SK-N-SH treated with all-trans-retinoic acid at 6 μM for 48 hours (cell line): ENCODE measurements around the gene YPEL2.
A peak's percentile ranks its signal among the peaks of the same experiment; 100 is the strongest.

Experiments used
- ATAC-seq: fragments of 200-7000 bp; cut with Tn5 transposase; 3 replicates; pipeline ENCODE4 v1.9.1; 2020; ENCODE audit warnings: mild to moderate bottlenecking, moderate library complexity
- ARNTL ChIP-seq: fragments of 450-650 bp; formaldehyde crosslinking; IDR thresholded peaks from 2 replicates; pipeline ENCODE4 v1.5.0; 2020; ENCODE audit warnings: low read depth, mild to moderate bottlenecking, moderate library complexity, borderline replicate concordance
- BACH2 ChIP-seq: fragments of 250-450 bp; sonication (Bioruptor Pico); IDR thresholded peaks from 2 replicates; pipeline ENCODE4 v1.9.0; 2021; ENCODE audit warnings: mild to moderate bottlenecking, borderline replicate concordance
- CSDC2 ChIP-seq: fragments of 250-450 bp; sonication (Bioruptor Pico); IDR thresholded peaks from 2 replicates; pipeline ENCODE4 v1.5.0; 2020; ENCODE audit warnings: mild to moderate bottlenecking, moderate library complexity
- ESRRG ChIP-seq: fragments of 250-450 bp; sonication (Bioruptor Pico); IDR thresholded peaks from 2 replicates; pipeline ENCODE4 v1.6.1; 2021; ENCODE audit warnings: mild to moderate bottlenecking
- GLIS3 ChIP-seq: fragments of 250-450 bp; sonication (Bioruptor Pico); IDR thresholded peaks from 2 replicates; pipeline ENCODE4 v1.5.0; 2020; ENCODE audit warnings: mild to moderate bottlenecking, moderate library complexity
- OSR1 ChIP-seq: fragments of 250-450 bp; sonication (Bioruptor Pico); IDR thresholded peaks from 2 replicates; pipeline ENCODE4 v1.8.0; 2022; ENCODE audit warnings: moderate library complexity, mild to moderate bottlenecking, inconsistent platforms
- PPARA ChIP-seq: fragments of 250-450 bp; sonication (Bioruptor Pico); IDR thresholded peaks from 2 replicates; pipeline ENCODE4 v1.5.0; 2020; ENCODE audit warnings: mild to moderate bottlenecking, borderline replicate concordance
- RARB ChIP-seq: fragments of 250-450 bp; sonication (Bioruptor Pico); IDR thresholded peaks from 2 replicates; pipeline ENCODE4 v1.8.0; 2021; ENCODE audit warnings: mild to moderate bottlenecking, moderate library complexity
- SNAI2 ChIP-seq: fragments of 250-450 bp; sonication (Bioruptor Pico); IDR thresholded peaks from 2 replicates; pipeline ENCODE4 v1.5.0; 2020; ENCODE audit warnings: mild to moderate bottlenecking, moderate library complexity
- TCF4 ChIP-seq: fragments of 250-450 bp; sonication (Bioruptor Pico); IDR thresholded peaks from 2 replicates; pipeline ENCODE4 v1.8.0; 2021; ENCODE audit warnings: mild to moderate bottlenecking, moderate library complexity, borderline replicate concordance
- TOX ChIP-seq: fragments of 250-450 bp; sonication (Bioruptor Pico); IDR thresholded peaks from 2 replicates; pipeline ENCODE4 v1.8.0; 2021; ENCODE audit warnings: mild to moderate bottlenecking, moderate library complexity, borderline replicate concordance
- ZC3H10 ChIP-seq: fragments of 250-450 bp; sonication (Bioruptor Pico); IDR thresholded peaks from 2 replicates; pipeline ENCODE4 v1.5.1; 2021; ENCODE audit warnings: mild to moderate bottlenecking, moderate library complexity
- ZFP3 ChIP-seq: fragments of 250-450 bp; sonication (Bioruptor Pico); IDR thresholded peaks from 2 replicates; pipeline ENCODE4 v1.5.0; 2020; ENCODE audit warnings: mild to moderate bottlenecking, moderate library complexity
- ZFP30 ChIP-seq: fragments of 450-650 bp; formaldehyde crosslinking; IDR thresholded peaks from 2 replicates; pipeline ENCODE4 v1.5.0; 2022; ENCODE audit warnings: mild to moderate bottlenecking, moderate library complexity
- ZNF565 ChIP-seq: fragments of 450-650 bp; formaldehyde crosslinking; conservative IDR thresholded peaks from 2 replicates; pipeline ENCODE4 v1.5.0; 2020; ENCODE audit warnings: low read depth, mild to moderate bottlenecking, moderate library complexity
- ZNF70 ChIP-seq: fragments of 450-650 bp; formaldehyde crosslinking; IDR thresholded peaks from 2 replicates; pipeline ENCODE4 v1.5.0; 2020; ENCODE audit warnings: mild to moderate bottlenecking, moderate library complexity
- TF ChIP-seq, protein P1 (sequence below): fragments of 250-450 bp; sonication (Bioruptor Pico); IDR thresholded peaks from 2 replicates; pipeline ENCODE4 v1.8.0; 2020; ENCODE audit warnings: mild to moderate bottlenecking, moderate library complexity, borderline replicate concordance
- TF ChIP-seq, protein P2 (sequence below): fragments of 250-450 bp; sonication (Bioruptor Pico); IDR thresholded peaks from 2 replicates; pipeline ENCODE4 v1.5.1; 2020; ENCODE audit warnings: low read depth, mild to moderate bottlenecking, moderate library complexity
- TF ChIP-seq, protein P3 (sequence below): fragments of 250-450 bp; sonication (Bioruptor Pico); IDR thresholded peaks from 2 replicates; pipeline ENCODE4 v1.5.0; 2020; ENCODE audit warnings: mild to moderate bottlenecking, moderate library complexity
- TF ChIP-seq, protein P4 (sequence below): fragments of 250-450 bp; sonication (Bioruptor Pico); IDR thresholded peaks from 2 replicates; pipeline ENCODE4 v1.5.1; 2021; ENCODE audit warnings: mild to moderate bottlenecking, moderate library complexity
- TF ChIP-seq, protein P5 (sequence below): fragments of 250-450 bp; sonication (Bioruptor Pico); IDR thresholded peaks from 2 replicates; pipeline ENCODE4 v1.8.0; 2021; ENCODE audit warnings: low read depth, mild to moderate bottlenecking, moderate library complexity, borderline replicate concordance

YPEL2 gene

DNA sequence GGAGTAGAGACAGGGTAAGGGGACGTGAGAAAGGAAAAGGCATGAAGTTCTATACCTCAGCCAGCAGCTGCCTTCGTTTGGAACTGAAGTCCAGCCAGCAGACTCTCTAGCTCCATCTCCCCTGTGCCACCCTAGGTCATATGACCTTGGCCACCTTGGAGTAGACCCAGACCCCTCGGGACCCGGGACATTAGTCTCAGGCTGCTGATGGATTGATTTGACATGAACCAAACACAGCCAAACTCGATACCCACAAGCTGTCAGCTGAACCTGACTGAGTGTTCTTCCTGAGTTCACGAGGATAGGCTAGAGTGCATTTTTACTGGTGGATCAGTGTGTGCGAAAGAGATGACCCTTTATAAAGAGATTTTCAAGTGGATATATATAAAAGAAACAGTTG, 68.5 kb downstream of the YPEL2 start:
- no peak for ATAC-seq
- no peak for TF ChIP-seq CSDC2 (CRISPR knock-in tag)
- no peak for TF ChIP-seq BACH2 (CRISPR knock-in tag)
- no peak for TF ChIP-seq ESRRG
- no peak for TF ChIP-seq PPARA
- TF ChIP-seq ZFP3 (CRISPR knock-in tag): no peak
- TF ChIP-seq RARB (CRISPR knock-in tag): no peak
- TF ChIP-seq TCF4 (CRISPR knock-in tag): no peak
- TF ChIP-seq, protein P1, sequence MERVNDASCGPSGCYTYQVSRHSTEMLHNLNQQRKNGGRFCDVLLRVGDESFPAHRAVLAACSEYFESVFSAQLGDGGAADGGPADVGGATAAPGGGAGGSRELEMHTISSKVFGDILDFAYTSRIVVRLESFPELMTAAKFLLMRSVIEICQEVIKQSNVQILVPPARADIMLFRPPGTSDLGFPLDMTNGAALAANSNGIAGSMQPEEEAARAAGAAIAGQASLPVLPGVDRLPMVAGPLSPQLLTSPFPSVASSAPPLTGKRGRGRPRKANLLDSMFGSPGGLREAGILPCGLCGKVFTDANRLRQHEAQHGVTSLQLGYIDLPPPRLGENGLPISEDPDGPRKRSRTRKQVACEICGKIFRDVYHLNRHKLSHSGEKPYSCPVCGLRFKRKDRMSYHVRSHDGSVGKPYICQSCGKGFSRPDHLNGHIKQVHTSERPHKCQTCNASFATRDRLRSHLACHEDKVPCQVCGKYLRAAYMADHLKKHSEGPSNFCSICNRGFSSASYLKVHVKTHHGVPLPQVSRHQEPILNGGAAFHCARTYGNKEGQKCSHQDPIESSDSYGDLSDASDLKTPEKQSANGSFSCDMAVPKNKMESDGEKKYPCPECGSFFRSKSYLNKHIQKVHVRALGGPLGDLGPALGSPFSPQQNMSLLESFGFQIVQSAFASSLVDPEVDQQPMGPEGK: no peak
- TF ChIP-seq ZNF565 (CRISPR knock-in tag): no peak
- TF ChIP-seq TOX (CRISPR knock-in tag): no peak
- no peak for TF ChIP-seq ZFP30 (CRISPR knock-in tag)
- TF ChIP-seq OSR1 (CRISPR knock-in tag): no peak
- TF ChIP-seq, protein P2, sequence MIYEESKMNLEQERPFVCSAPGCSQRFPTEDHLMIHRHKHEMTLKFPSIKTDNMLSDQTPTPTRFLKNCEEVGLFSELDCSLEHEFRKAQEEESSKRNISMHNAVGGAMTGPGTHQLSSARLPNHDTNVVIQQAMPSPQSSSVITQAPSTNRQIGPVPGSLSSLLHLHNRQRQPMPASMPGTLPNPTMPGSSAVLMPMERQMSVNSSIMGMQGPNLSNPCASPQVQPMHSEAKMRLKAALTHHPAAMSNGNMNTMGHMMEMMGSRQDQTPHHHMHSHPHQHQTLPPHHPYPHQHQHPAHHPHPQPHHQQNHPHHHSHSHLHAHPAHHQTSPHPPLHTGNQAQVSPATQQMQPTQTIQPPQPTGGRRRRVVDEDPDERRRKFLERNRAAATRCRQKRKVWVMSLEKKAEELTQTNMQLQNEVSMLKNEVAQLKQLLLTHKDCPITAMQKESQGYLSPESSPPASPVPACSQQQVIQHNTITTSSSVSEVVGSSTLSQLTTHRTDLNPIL (CRISPR knock-in tag): no peak
- TF ChIP-seq, all 23 proteins: peak for 0

DNA sequence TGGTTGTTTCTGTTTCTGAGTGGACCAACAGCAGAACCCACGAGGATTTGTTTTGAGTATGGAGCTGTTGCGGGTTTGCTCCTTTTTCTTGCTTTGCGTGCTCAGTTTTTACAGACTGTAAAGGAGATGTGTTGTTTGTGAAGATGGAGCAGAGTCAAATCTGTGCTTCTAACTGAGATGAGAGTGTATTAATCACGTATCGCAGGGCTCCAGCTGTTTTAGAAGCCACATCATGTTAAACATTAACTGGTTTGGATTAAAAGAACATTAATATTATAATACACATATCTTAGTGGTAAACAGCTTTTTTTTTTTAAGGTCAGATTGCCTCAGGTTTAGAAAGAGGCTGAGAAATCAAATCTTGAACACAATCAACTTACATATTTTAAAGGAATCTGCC, 69.4 kb downstream of the YPEL2 start:
- no peak for TF ChIP-seq BACH2 (CRISPR knock-in tag)
- no peak for ATAC-seq

DNA sequence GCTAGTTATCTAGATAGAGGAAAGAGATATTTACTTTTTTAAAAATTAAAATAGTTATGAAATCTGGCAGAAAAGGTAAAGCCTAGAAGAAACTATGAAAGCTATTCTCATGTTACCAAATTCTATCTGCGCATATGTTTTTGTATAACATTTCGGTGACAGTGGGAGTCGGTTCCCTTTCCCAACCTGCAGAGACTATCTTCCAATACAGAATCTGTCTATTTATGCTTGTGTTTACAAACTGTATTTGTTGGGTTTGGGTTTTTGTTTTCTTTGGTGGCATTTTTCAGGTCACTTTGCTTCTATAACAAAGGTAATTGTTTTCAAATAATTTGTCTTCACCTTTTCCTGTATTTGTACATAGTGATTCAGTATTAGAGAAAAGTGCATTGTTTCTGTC, 69.8 kb downstream of the YPEL2 start:
- peak; percentile 22; the same call in 2 of the 3 replicates for ATAC-seq
- TF ChIP-seq GLIS3 (CRISPR knock-in tag) (no peak), RARB (CRISPR knock-in tag) (no peak), PPARA (no peak), ZNF565 (CRISPR knock-in tag) (no peak), ZFP3 (CRISPR knock-in tag) (no peak), ARNTL (CRISPR knock-in tag) (no peak), ESRRG (no peak), CSDC2 (CRISPR knock-in tag) (no peak), TCF4 (CRISPR knock-in tag) (no peak), SNAI2 (CRISPR knock-in tag) (no peak; the same call in 1 of the 2 replicates), ZNF70 (CRISPR knock-in tag) (no peak), BACH2 (CRISPR knock-in tag) (no peak), ZC3H10 (CRISPR knock-in tag) (no peak), TOX (CRISPR knock-in tag) (no peak)
- TF ChIP-seq, protein P3, sequence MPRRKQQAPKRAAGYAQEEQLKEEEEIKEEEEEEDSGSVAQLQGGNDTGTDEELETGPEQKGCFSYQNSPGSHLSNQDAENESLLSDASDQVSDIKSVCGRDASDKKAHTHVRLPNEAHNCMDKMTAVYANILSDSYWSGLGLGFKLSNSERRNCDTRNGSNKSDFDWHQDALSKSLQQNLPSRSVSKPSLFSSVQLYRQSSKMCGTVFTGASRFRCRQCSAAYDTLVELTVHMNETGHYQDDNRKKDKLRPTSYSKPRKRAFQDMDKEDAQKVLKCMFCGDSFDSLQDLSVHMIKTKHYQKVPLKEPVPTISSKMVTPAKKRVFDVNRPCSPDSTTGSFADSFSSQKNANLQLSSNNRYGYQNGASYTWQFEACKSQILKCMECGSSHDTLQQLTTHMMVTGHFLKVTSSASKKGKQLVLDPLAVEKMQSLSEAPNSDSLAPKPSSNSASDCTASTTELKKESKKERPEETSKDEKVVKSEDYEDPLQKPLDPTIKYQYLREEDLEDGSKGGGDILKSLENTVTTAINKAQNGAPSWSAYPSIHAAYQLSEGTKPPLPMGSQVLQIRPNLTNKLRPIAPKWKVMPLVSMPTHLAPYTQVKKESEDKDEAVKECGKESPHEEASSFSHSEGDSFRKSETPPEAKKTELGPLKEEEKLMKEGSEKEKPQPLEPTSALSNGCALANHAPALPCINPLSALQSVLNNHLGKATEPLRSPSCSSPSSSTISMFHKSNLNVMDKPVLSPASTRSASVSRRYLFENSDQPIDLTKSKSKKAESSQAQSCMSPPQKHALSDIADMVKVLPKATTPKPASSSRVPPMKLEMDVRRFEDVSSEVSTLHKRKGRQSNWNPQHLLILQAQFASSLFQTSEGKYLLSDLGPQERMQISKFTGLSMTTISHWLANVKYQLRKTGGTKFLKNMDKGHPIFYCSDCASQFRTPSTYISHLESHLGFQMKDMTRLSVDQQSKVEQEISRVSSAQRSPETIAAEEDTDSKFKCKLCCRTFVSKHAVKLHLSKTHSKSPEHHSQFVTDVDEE: no peak
- TF ChIP-seq, protein P2 (CRISPR knock-in tag): no peak
- TF ChIP-seq, protein P1: no peak
- TF ChIP-seq, protein P4, sequence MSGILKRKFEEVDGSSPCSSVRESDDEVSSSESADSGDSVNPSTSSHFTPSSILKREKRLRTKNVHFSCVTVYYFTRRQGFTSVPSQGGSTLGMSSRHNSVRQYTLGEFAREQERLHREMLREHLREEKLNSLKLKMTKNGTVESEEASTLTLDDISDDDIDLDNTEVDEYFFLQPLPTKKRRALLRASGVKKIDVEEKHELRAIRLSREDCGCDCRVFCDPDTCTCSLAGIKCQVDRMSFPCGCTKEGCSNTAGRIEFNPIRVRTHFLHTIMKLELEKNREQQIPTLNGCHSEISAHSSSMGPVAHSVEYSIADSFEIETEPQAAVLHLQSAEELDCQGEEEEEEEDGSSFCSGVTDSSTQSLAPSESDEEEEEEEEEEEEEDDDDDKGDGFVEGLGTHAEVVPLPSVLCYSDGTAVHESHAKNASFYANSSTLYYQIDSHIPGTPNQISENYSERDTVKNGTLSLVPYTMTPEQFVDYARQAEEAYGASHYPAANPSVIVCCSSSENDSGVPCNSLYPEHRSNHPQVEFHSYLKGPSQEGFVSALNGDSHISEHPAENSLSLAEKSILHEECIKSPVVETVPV (CRISPR knock-in tag): no peak
- TF ChIP-seq, protein P5, sequence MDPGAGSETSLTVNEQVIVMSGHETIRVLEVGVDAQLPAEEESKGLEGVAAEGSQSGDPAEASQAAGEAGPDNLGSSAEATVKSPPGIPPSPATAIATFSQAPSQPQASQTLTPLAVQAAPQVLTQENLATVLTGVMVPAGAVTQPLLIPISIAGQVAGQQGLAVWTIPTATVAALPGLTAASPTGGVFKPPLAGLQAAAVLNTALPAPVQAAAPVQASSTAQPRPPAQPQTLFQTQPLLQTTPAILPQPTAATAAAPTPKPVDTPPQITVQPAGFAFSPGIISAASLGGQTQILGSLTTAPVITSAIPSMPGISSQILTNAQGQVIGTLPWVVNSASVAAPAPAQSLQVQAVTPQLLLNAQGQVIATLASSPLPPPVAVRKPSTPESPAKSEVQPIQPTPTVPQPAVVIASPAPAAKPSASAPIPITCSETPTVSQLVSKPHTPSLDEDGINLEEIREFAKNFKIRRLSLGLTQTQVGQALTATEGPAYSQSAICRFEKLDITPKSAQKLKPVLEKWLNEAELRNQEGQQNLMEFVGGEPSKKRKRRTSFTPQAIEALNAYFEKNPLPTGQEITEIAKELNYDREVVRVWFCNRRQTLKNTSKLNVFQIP (CRISPR knock-in tag): no peak
